NCI-H1417 (cell line): ENCODE measurements around the gene BCKDHA.
A peak's percentile ranks its signal among the peaks of the same experiment; 100 is the strongest.
"Not testable (repeated sequence)": the region's sequence is repeated elsewhere in the genome, so short reads cannot be mapped to it uniquely, and the experiment has no call there.

Experiments used
- DNase-seq, 3 experiments: peaks; one replicate each; lab custom pipeline; 2025; lab: John Stamatoyannopoulos, UW

BCKDHA gene

GRCh38 chr19:41447732-41448332 is 50.2 kb downstream of the BCKDHA start:
- DNase-seq = peak in 1 of 3 experiments; percentile 5

- DNase-seq = peak; percentile 51 to 82 (median 57)
Observed at GRCh38 chr19:41449079-41449864, 51.7 kb downstream of the BCKDHA start.

DNA sequence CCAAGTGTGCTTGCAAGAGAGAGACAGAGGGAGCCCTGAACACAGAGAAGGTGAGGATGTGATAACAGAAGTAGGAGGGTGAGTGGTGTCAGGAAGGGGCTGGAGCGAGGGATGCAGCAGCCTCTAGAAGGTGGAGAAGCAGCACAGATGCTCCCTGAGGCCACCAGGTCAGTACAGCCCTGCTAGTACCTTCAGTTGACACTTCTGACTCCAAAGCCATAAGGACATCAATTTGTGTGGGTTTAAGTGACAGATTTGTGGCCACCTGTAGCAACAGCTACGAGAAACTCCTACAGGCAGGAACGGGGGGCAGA is 52.2 kb downstream of the BCKDHA start:
- peak in 1 of 3 experiments; percentile 32 for DNase-seq

GRCh38 chr19:41452584-41453275 is 55.1 kb downstream of the BCKDHA start:
- DNase-seq = no peak

- no peak for DNase-seq
Observed at GRCh38 chr19:41455936-41456335, 58.3 kb downstream of the BCKDHA start.

DNA sequence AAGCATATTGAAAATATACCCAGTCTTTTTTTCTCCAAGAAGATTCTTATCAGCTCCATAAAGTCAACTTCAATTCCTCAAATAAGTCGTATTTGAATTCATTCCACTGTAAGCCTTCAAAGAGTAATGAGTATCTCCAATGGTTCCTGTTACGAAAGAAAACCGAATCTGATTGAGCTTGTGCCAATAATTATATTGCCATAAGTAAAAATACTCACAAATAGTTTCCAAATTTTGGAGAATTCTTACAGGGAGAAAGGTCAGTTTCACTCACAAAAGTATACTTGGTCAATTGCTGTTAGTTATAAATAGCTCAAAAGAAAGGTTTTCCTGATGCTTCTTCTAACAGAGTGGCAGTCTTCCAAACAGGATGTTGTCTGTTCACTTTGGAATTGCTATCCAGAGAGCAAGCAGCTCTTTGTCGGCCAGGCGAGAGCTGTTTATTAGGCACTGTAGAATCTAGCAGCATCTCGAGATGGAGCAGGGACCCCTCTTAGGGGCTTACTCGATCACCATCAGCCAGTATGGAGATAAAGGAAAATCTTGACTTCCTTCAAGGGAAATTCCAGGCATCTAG is 58.8 kb downstream of the BCKDHA start:
- no peak for DNase-seq

- DNase-seq = no peak
Observed at GRCh38 chr19:41457241-41457640, 59.6 kb downstream of the BCKDHA start.

DNA sequence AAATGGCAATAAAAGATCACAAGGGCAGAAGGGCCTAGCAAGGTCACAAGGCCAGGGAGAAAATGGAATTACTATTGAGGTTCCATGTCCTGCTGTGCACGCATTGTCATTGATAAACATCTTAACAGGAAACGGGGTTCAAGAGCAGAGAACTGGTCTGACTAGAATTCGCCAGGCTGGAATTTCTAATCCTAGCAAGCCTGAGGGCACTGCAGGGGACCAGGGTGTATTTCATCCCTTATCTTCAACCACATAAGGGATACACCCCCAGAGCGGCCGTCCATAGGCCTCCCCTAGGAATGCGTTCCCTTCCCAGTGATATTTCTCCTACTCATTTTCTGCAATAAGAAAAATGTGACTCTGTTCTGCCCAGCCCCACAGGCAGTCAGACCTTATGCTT is 64.9 kb downstream of the BCKDHA start:
- DNase-seq = no peak

DNA sequence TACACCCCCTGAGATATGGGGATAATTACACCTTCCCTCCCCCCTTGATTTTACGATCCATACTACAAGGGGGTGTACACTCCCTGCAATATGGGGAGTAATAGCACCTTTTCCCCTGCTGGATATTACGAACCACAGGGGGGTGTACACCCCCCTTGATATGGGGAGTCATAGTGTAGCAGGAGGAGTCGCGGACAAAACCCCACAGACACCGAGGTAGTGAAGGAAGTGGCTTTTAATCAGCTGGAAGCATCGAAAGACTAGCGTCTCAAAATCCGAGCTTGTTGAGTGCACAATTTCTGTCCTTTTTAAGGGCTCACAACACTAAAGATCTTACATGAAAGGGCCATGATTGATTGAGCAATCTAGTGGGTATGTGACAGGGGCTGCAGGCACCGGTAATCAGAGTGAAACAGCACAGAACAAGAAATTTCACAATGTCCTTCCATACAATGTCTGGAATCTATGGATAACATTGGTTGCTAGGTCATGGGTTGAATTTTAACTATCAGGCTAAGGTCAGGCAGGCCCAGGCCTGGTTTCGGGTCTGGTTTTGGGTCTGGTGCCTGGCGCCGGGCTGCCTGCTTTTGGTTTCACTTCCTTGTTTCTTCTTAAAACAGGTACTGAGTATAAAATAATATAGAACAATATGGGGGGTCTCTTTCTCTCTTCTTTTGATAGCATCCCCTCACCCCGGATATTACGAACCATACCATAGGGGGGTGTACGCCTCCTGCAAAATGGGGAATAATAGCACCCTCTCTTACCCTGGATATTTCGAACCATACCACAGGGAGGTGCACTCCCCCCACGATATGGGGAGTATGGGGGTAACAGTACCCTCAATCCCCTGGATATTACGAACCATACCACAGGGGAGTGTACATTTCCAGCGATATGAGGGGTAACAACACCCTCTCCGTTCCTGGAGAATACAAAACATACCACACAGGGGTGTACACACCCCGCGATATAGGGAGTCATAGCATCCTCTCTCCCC is 65.9 kb downstream of the BCKDHA start:
- not testable (repeated sequence) for DNase-seq
